CD14-positive monocyte (primary cell): ENCODE results near the gene CERS4. TPM values are rescaled to one million over a fixed set of nuclear protein-coding genes. Genes with fewer than 3 reads are reported as not detected.
"Not testable (repeated sequence)": the region's sequence is repeated elsewhere in the genome, so short reads cannot be mapped to it uniquely, and the experiment has no call there.

Source experiments
- DNase-seq, 3 donors: peaks; one replicate each; pipeline ENCODE4 v3.0.0-alpha.2; 2011 to 2022
- H2AFZ ChIP-seq: 2 replicates; pipeline ENCODE4 v1.6.0; 2012; ENCODE audit warnings: mild to moderate bottlenecking, low read depth, low read length, inconsistent platforms; ENCODE audit not compliant: insufficient read depth, poor library complexity, severe bottlenecking
- H3K27ac ChIP-seq, 2 donors: 1 replicate in 1 of 2; 2 replicates in 1 of 2; pipeline ENCODE4 v1.5.1; 2012 to 2013; ENCODE audit warnings: low read length in 2 of 2, control low read depth in 1 of 2, inconsistent platforms in 1 of 2, low read depth in 1 of 2, mild to moderate bottlenecking in 1 of 2
- H3K27me3 ChIP-seq, 2 donors: one replicate each; pipeline versions ENCODE4 v1.6.0 to v1.6.1; 2011 to 2013; ENCODE audit warnings: low read length in 2 of 2; ENCODE audit not compliant: control insufficient read depth in 2 of 2, insufficient read depth in 2 of 2
- H3K36me3 ChIP-seq, 2 donors: replicated peaks in 1 of 2; 1 replicate in 1 of 2; 2 replicates in 1 of 2; pipeline versions ENCODE4 v1.5.1 to v1.6.1; 2012 to 2013; ENCODE audit warnings: low read length in 2 of 2, control low read depth in 1 of 2, inconsistent platforms in 1 of 2, mild to moderate bottlenecking in 1 of 2; ENCODE audit not compliant: insufficient read depth in 2 of 2, control insufficient read depth in 1 of 2
- H3K4me1 ChIP-seq, 2 donors: 1 replicate in 1 of 2; 2 replicates in 1 of 2; pipeline versions ENCODE4 v1.5.1 to v1.6.1; 2012 to 2013; ENCODE audit warnings: low read length in 2 of 2, control low read depth in 1 of 2, inconsistent platforms in 1 of 2, mild to moderate bottlenecking in 1 of 2, moderate library complexity in 1 of 2; ENCODE audit not compliant: insufficient read depth in 2 of 2, control insufficient read depth in 1 of 2
- H3K4me2 ChIP-seq: replicated peaks from 2 replicates; pipeline ENCODE3; 2012; ENCODE audit warnings: low read length, moderate library complexity, mild to moderate bottlenecking; ENCODE audit not compliant: poor library complexity, severe bottlenecking; ENCODE audit errors: extremely low read depth
- H3K4me3 ChIP-seq, 3 experiments: fragments of 200-600 bp in 1 of 3; sonication (generic) in 1 of 3; replicated peaks in 1 of 3; 1 replicate in 2 of 3; 2 replicates in 1 of 3; pipeline ENCODE4 v1.5.1; 2011 to 2013; ENCODE audit warnings: low read length in 3 of 3, mild to moderate bottlenecking in 3 of 3, control low read depth in 2 of 3, low read depth in 2 of 3, inconsistent platforms in 1 of 3, moderate library complexity in 1 of 3
- H3K79me2 ChIP-seq: 2 replicates; pipeline ENCODE4 v1.6.0; 2012; ENCODE audit warnings: mild to moderate bottlenecking, control low read depth, inconsistent platforms, low read length, moderate library complexity; ENCODE audit not compliant: insufficient read depth
- H3K9ac ChIP-seq: 2 replicates; pipeline ENCODE4 v1.6.0; 2017; ENCODE audit warnings: low read length, mild to moderate bottlenecking; ENCODE audit not compliant: insufficient read depth, poor library complexity, severe bottlenecking
- H3K9me3 ChIP-seq, 2 donors: replicated peaks in 1 of 2; 1 replicate in 1 of 2; 2 replicates in 1 of 2; pipeline versions ENCODE4 v1.5.1 to v1.6.1; 2012 to 2013; ENCODE audit warnings: low read length in 2 of 2, control low read depth in 1 of 2; ENCODE audit not compliant: control insufficient read depth in 1 of 2, insufficient read depth in 1 of 2
- H4K20me1 ChIP-seq: 2 replicates; pipeline ENCODE4 v1.6.0; 2012; ENCODE audit warnings: mild to moderate bottlenecking, low read length, control low read depth, moderate library complexity; ENCODE audit not compliant: insufficient read depth
- H3K27ac Mint-ChIP-seq, 7 donors: one replicate each; pipeline ENCODE4 v1.8.0; 2020; ENCODE audit warnings: mild to moderate bottlenecking in 7 of 7, mixed read lengths in 7 of 7, moderate library complexity in 6 of 7, inconsistent platforms in 2 of 7
- H3K27me3 Mint-ChIP-seq, 3 donors: one replicate each; pipeline ENCODE4 v1.8.0; 2021 to 2022; ENCODE audit warnings: low read depth in 3 of 3, mild to moderate bottlenecking in 3 of 3, mixed read lengths in 3 of 3, moderate library complexity in 3 of 3, inconsistent platforms in 1 of 3
- H3K36me3 Mint-ChIP-seq, 2 donors: one replicate each; pipeline ENCODE4 v1.8.0; 2020; ENCODE audit warnings: mixed read lengths in 2 of 2, inconsistent platforms in 1 of 2, mild to moderate bottlenecking in 1 of 2
- H3K4me1 Mint-ChIP-seq: one replicate; pipeline ENCODE4 v1.8.0; 2020; ENCODE audit warnings: mild to moderate bottlenecking, mixed read lengths
- H3K4me3 Mint-ChIP-seq, 2 donors: one replicate each; pipeline ENCODE4 v1.8.0; 2020; ENCODE audit warnings: mild to moderate bottlenecking in 2 of 2, mixed read lengths in 2 of 2, moderate library complexity in 1 of 2
- H3K9me3 Mint-ChIP-seq, 7 donors: one replicate each; pipeline ENCODE4 v1.8.0; 2020 to 2022; ENCODE audit warnings: mixed read lengths in 7 of 7, mild to moderate bottlenecking in 6 of 7, moderate library complexity in 6 of 7, inconsistent platforms in 2 of 7
- CTCF ChIP-seq: fragments of 200-600 bp; IDR thresholded peaks from one replicate; pipeline ENCODE4 v1.8.0; 2022; ENCODE audit warnings: antibody characterized with exemption, mild to moderate bottlenecking
- WGBS: methylation state at CpG from one replicate; pipeline ENCODE4 v1.1.5; 2013; ENCODE audit warnings: missing lambda C conversion rate; ENCODE audit not compliant: insufficient coverage; 5-methylcytosine and 5-hydroxymethylcytosine counted together
- intact Hi-C, 2 donors: fragments of 100-400 bp; cut with micrococcal nuclease; formaldehyde crosslinking; loops; one replicate each; pipeline versions ENCODE4 v1.15.0 to v1.15.1; 2023
- polyA plus RNA-seq, 3 donors: library from polyadenylated mRNA; depleted of rRNA in 1 of 3; unstranded in 2 of 3; stranded (reverse) in 1 of 3; fragments of 300-500 nt in 2 of 3; fragments of >200 nt in 1 of 3; fragmentation: Illumina TruSeq in 2 of 3; gene quantifications; 1 replicate in 2 of 3; 2 replicates in 1 of 3; pipeline ENCODE4 v1.2.3, GENCODE V29; 2012 to 2021

Gene CERS4
- polyA plus RNA-seq, 3 donors = 11.4 to 12.1 (median 12.0) TPM

- TF ChIP-seq CTCF = no peak
- Histone ChIP-seq H3K79me2 (no peaks in the 10 kb centered on the region), H3K9me3 (peaks cover 0 to 4% of the 10 kb centered on the region in 2 donors), H3K27me3 (no peaks in the 10 kb centered on the region), H3K4me2 (peak overlapping the region; percentile 61), H3K4me1 (peaks cover 42 to 52% of the 10 kb centered on the region in 2 donors), H3K27ac (peak overlapping the region; percentile 94 to 98), H3K36me3 (no peaks in the 10 kb centered on the region), H4K20me1 (no peaks in the 10 kb centered on the region), H3K4me3 (peak overlapping the region; percentile 19 to 70 (median 34)), H3K9ac (peak overlapping the region; percentile 75), H2AFZ (peak overlapping the region; percentile 68)
- peak overlapping the region; percentile 95 to 99 (median 99) for H3K27ac Mint-ChIP-seq
- peaks cover 50% of the 10 kb centered on the region for H3K4me1 Mint-ChIP-seq
- peak overlapping the region; percentile 71 to 84 for H3K4me3 Mint-ChIP-seq
- intact Hi-C loops = no loop called here
- peaks cover 0 to 3% of the 10 kb centered on the region in 2 donors for H3K36me3 Mint-ChIP-seq
- 8% methylated on average over 9 of the region's 11 CpGs for WGBS
- H3K9me3 Mint-ChIP-seq = peaks cover 4 to 10% (median 5%) of the 10 kb centered on the region in 7 donors
- peak; percentile 51 to 59 (median 51) for DNase-seq
- H3K27me3 Mint-ChIP-seq = peaks cover under 1 to 8% (median 8%) of the 10 kb centered on the region in 3 donors
Observed at GRCh38 chr19:8194528-8195267, 14.5 kb upstream of the CERS4 start.

- H3K27ac ChIP-seq = peak overlapping the region in 1 of 2 donors; percentile 40
- H3K27me3 ChIP-seq = no peaks in the 10 kb centered on the region
- intact Hi-C loops = no loop called here
- Mint-ChIP-seq H3K36me3 (peaks cover 0 to 3% of the 10 kb centered on the region in 2 donors), H3K27ac (peak overlapping the region; percentile 39 to 90 (median 78)), H3K27me3 (peaks cover 4 to 14% (median 8%) of the 10 kb centered on the region in 3 donors), H3K4me3 (peak overlapping the region in 1 of 2 donors; percentile 48), H3K9me3 (peaks cover 4 to 9% (median 5%) of the 10 kb centered on the region in 7 donors), H3K4me1 (peaks cover 50% of the 10 kb centered on the region)
- H2AFZ ChIP-seq = no peak overlapping the region
- TF ChIP-seq CTCF = no peak
- H3K79me2 ChIP-seq = no peaks in the 10 kb centered on the region
- peaks cover 42 to 52% of the 10 kb centered on the region in 2 donors for H3K4me1 ChIP-seq
- H3K4me3 ChIP-seq = no peak overlapping the region
- no peaks in the 10 kb centered on the region for H4K20me1 ChIP-seq
- 25% methylated on average over 4 of the region's 10 CpGs for WGBS
- DNase-seq = peak; percentile 43 to 76 (median 56)
- no peaks in the 10 kb centered on the region for H3K36me3 ChIP-seq
- no peak overlapping the region for H3K9ac ChIP-seq
- no peak overlapping the region for H3K4me2 ChIP-seq
- H3K9me3 ChIP-seq = peaks cover 0 to 3% of the 10 kb centered on the region in 2 donors
Observed at GRCh38 chr19:8196271-8196927, 12.8 kb upstream of the CERS4 start.

- H3K4me3 ChIP-seq, H3K9me3 ChIP-seq, H3K4me1 Mint-ChIP-seq, H2AFZ ChIP-seq, H3K4me1 ChIP-seq, H3K27ac Mint-ChIP-seq, DNase-seq, H3K36me3 Mint-ChIP-seq, H3K9ac ChIP-seq, H3K27ac ChIP-seq, H3K36me3 ChIP-seq, H3K79me2 ChIP-seq, H3K4me2 ChIP-seq, H4K20me1 ChIP-seq: not testable (repeated sequence)
- Mint-ChIP-seq H3K4me3 (peak overlapping the region in 1 of 2 donors; percentile 46), H3K9me3 (peaks cover 0 to 12% (median 2%) of the 10 kb centered on the region in 7 donors), H3K27me3 (peaks cover 40 to 58% (median 52%) of the 10 kb centered on the region in 3 donors)
- 77% methylated on average over 14 of the region's 15 CpGs for WGBS
- intact Hi-C loops = loop anchor here in 1 of 2 donors (5.0 kb wide), 1 partner anchor 41 kb away; no protein-coding TSS in a partner anchor
- peaks cover 0 to 23% of the 10 kb centered on the region in 2 donors for H3K27me3 ChIP-seq
Observed at GRCh38 chr19:8203288-8204120, 5.7 kb upstream of the CERS4 start.
